Measurements from ENCODE around the gene MSL2. TPM values are rescaled to one million over a fixed set of nuclear protein-coding genes. Genes with fewer than 3 reads are reported as not detected.
"Not testable (repeated sequence)": the region's sequence is repeated elsewhere in the genome, so short reads cannot be mapped to it uniquely, and the experiment has no call there.

The MSL2 gene
- polyA plus RNA-seq, 1 of the 3 experiments (the other 2 are of a cell fraction), result 2.4 TPM

GRCh38 chr3:136119332-136119731 is 76.8 kb downstream of the MSL2 start:
- WGBS (ENCODE audit: low lambda C conversion rate), result 100% methylated on average over 1 of the region's 1 CpG
- not testable (repeated sequence) for DNase-seq; H3F3A ChIP-seq (replicated peaks; ENCODE audit: insufficient read depth)

GRCh38 chr3:136114421-136114820 is 81.7 kb downstream of the MSL2 start:
- Histone ChIP-seq H3K27ac (ENCODE audit: low read depth in 2 of 2, low read length in 1 of 2) (no peak overlapping the region), H3K79me2 (ENCODE audit: insufficient read depth) (no peaks in the 10 kb centered on the region), H3K9me2 (no peaks in the 10 kb centered on the region), H3K9me3 (no peaks in the 10 kb centered on the region), H3K4me1 (ENCODE audit: control insufficient read depth in 1 of 2, insufficient read depth in 2 of 2, low read depth in 1 of 2, low read length in 1 of 2) (no peaks in the 10 kb centered on the region), H3K9ac (no peak overlapping the region), H3K27me3 (ENCODE audit: insufficient read depth) (no peaks in the 10 kb centered on the region), H4K20me1 (ENCODE audit: insufficient read depth) (no peaks in the 10 kb centered on the region), H3K4me3 (ENCODE audit: low read depth in 2 of 2, low read length in 1 of 2) (no peak overlapping the region), H3K36me3 (replicated peaks in 1 of 2; ENCODE audit: control insufficient read depth in 1 of 2, insufficient read depth in 2 of 2, low read length in 1 of 2) (peaks cover 2 to 18% of the 10 kb centered on the region in 2 experiments), H3F3A (replicated peaks; ENCODE audit: insufficient read depth) (no peaks in the 10 kb centered on the region), H2AFZ (ENCODE audit: low read depth) (no peak overlapping the region), H3K4me2 (no peak overlapping the region)
- ChIA-PET CTCF (no interaction called here), POLR2A (interaction anchor here (1.6 kb wide), 1 partner anchor 82 kb away, joined by 4 read pairs; the partner anchor contains the start of gene MSL2)
- DNase-seq, result no peak
- WGBS (ENCODE audit: low lambda C conversion rate), result 94% methylated on average over 2 of the region's 2 CpGs
- TF ChIP-seq PBX3 (IDR thresholded peaks at IDR 0.05) (no peak), RAD21 (IDR thresholded peaks at IDR 0.05; ENCODE audit: low read length) (no peak), ZBTB33 (IDR thresholded peaks at IDR 0.05; ENCODE audit: borderline replicate concordance, low read depth) (no peak), SMC3 (IDR thresholded peaks at IDR 0.05; ENCODE audit: low read depth, low read length) (no peak), MAX (IDR thresholded peaks at IDR 0.05; ENCODE audit: low read depth) (no peak)

More at GRCh38 chr3:136119332-136119731, 76.8 kb downstream of the MSL2 start:
- H4K20me1 ChIP-seq (ENCODE audit: insufficient read depth); POLR2A ChIA-PET; H3K27me3 ChIP-seq (ENCODE audit: insufficient read depth); CTCF ChIA-PET; H3K9me3 ChIP-seq; H3K36me3 ChIP-seq (replicated peaks in 1 of 2; ENCODE audit: control insufficient read depth in 1 of 2, insufficient read depth in 2 of 2, low read length in 1 of 2); H3K27ac ChIP-seq (ENCODE audit: low read depth in 2 of 2, low read length in 1 of 2); H3K4me2 ChIP-seq; H3K79me2 ChIP-seq (ENCODE audit: insufficient read depth); H3K4me1 ChIP-seq (ENCODE audit: control insufficient read depth in 1 of 2, insufficient read depth in 2 of 2, low read depth in 1 of 2, low read length in 1 of 2); H3K4me3 ChIP-seq (ENCODE audit: low read depth in 2 of 2, low read length in 1 of 2); H2AFZ ChIP-seq (ENCODE audit: low read depth); H3K9me2 ChIP-seq; H3K9ac ChIP-seq: not testable (repeated sequence)

GRCh38 chr3:136110481-136110880 is 85.7 kb downstream of the MSL2 start:
- no peaks in the 10 kb centered on the region for H3K4me1 ChIP-seq (ENCODE audit: control insufficient read depth in 1 of 2, insufficient read depth in 2 of 2, low read depth in 1 of 2, low read length in 1 of 2)
- H4K20me1 ChIP-seq (ENCODE audit: insufficient read depth), result no peaks in the 10 kb centered on the region
- H3K9me2 ChIP-seq, result no peaks in the 10 kb centered on the region
- no peak overlapping the region for H3K4me2 ChIP-seq
- peaks cover 4% of the 10 kb centered on the region for H3F3A ChIP-seq (replicated peaks; ENCODE audit: insufficient read depth)
- no peak overlapping the region for H3K4me3 ChIP-seq (ENCODE audit: low read depth in 2 of 2, low read length in 1 of 2)
- H2AFZ ChIP-seq (ENCODE audit: low read depth), result no peak overlapping the region
- ChIA-PET POLR2A (no interaction called here), CTCF (no interaction called here)
- DNase-seq, result no peak
- WGBS (ENCODE audit: low lambda C conversion rate), result 92% methylated on average over 2 of the region's 2 CpGs
- no peaks in the 10 kb centered on the region for H3K27me3 ChIP-seq (ENCODE audit: insufficient read depth)
- H3K27ac ChIP-seq (ENCODE audit: low read depth in 2 of 2, low read length in 1 of 2), result no peak overlapping the region
- TF ChIP-seq FOSL2 (IDR thresholded peaks at IDR 0.05; ENCODE audit: borderline replicate concordance, low read depth) (no peak), EZH2phosphoT487 (IDR thresholded peaks at IDR 0.05; ENCODE audit: borderline replicate concordance, low read depth) (no peak), USF1 (IDR thresholded peaks at IDR 0.05; ENCODE audit: borderline replicate concordance, low read depth) (no peak), PBX3 (IDR thresholded peaks at IDR 0.05) (no peak), RCOR1 (IDR thresholded peaks at IDR 0.05; ENCODE audit: low read length) (no peak), POLR2AphosphoS5 (IDR thresholded peaks at IDR 0.05; ENCODE audit: low read depth, low read length) (no peak), RXRA (IDR thresholded peaks at IDR 0.05; ENCODE audit: borderline replicate concordance, low read depth) (no peak), RAD21 (IDR thresholded peaks at IDR 0.05; ENCODE audit: low read length) (no peak), MEF2A (IDR thresholded peaks at IDR 0.05; ENCODE audit: borderline replicate concordance, low read depth) (no peak), MXI1 (IDR thresholded peaks at IDR 0.05; ENCODE audit: low read depth, low read length) (no peak), MAX (IDR thresholded peaks at IDR 0.05; ENCODE audit: low read depth) (no peak)
- H3K9ac ChIP-seq, result no peak overlapping the region
- no peaks in the 10 kb centered on the region for H3K9me3 ChIP-seq
- no peaks in the 10 kb centered on the region for H3K79me2 ChIP-seq (ENCODE audit: insufficient read depth)
- H3K36me3 ChIP-seq (replicated peaks in 1 of 2; ENCODE audit: control insufficient read depth in 1 of 2, insufficient read depth in 2 of 2, low read length in 1 of 2), result peaks cover 12 to 46% of the 10 kb centered on the region in 2 experiments
